C4-2B (cell line): Measurements from ENCODE around the gene SSU72.
"Not testable (repeated sequence)": the region's sequence is repeated elsewhere in the genome, so short reads cannot be mapped to it uniquely, and the experiment has no call there.

Experiments used
- ZFX ChIP-seq: fragments of 450-650 bp; IDR thresholded peaks from 2 replicates; pipeline ENCODE4 v1.6.1; 2017
- TF ChIP-seq, protein P1 (sequence below): fragments of 450-650 bp; conservative IDR thresholded peaks from 2 replicates; pipeline ENCODE4 v1.5.1; 2017; ENCODE audit warnings: mild to moderate bottlenecking

DNA sequence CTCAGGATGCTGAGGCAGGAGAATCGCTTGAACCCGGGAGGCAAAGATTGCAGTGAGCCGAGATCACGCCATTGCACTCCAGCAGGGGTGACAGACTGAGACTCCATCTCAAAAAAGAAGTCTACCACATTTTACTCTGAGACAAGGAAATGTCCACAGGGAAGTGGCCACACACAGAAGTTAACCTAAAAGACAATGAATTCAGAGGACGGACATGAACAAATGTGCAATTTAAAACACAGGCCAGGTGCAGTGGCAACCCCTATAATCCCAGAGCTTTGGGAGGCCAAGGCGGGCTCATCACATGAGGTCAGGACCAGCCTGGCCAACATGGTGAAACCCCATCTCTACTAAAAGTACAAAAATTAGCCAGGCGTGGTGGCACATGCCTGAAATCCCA is 17.0 kb downstream of the SSU72 start:
- TF ChIP-seq, protein P1, sequence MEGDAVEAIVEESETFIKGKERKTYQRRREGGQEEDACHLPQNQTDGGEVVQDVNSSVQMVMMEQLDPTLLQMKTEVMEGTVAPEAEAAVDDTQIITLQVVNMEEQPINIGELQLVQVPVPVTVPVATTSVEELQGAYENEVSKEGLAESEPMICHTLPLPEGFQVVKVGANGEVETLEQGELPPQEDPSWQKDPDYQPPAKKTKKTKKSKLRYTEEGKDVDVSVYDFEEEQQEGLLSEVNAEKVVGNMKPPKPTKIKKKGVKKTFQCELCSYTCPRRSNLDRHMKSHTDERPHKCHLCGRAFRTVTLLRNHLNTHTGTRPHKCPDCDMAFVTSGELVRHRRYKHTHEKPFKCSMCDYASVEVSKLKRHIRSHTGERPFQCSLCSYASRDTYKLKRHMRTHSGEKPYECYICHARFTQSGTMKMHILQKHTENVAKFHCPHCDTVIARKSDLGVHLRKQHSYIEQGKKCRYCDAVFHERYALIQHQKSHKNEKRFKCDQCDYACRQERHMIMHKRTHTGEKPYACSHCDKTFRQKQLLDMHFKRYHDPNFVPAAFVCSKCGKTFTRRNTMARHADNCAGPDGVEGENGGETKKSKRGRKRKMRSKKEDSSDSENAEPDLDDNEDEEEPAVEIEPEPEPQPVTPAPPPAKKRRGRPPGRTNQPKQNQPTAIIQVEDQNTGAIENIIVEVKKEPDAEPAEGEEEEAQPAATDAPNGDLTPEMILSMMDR = not testable (repeated sequence)
- TF ChIP-seq ZFX = not testable (repeated sequence)
